NOMO-1 treated with DMSO at 0.1 percent for 48 hours (cell line): ENCODE data around the gene CYFIP1.

Source experiments
- DNase-seq: peaks from one replicate; lab custom pipeline; 2025; ENCODE audit not compliant: unreplicated experiment; lab: John Stamatoyannopoulos, UW

The CYFIP1 gene

GRCh38 chr15:22968366-22968765, 11.8 kb downstream of the CYFIP1 start:
- DNase-seq, result no peak

- no peak for DNase-seq
These were observed 12.9 kb downstream of the CYFIP1 start for GRCh38 chr15:22967084-22967770.

- DNase-seq, result no peak
These were observed 13.7 kb downstream of the CYFIP1 start for GRCh38 chr15:22966321-22967083.

- DNase-seq, result no peak
These were observed 16.5 kb downstream of the CYFIP1 start for GRCh38 chr15:22963641-22964040.

GRCh38 chr15:22962611-22963010, 17.6 kb downstream of the CYFIP1 start:
- no peak for DNase-seq

GRCh38 chr15:22961762-22962161, 18.4 kb downstream of the CYFIP1 start:
- DNase-seq, result no peak

- no peak for DNase-seq
These were observed 19.6 kb downstream of the CYFIP1 start for GRCh38 chr15:22960556-22960955.

- no peak for DNase-seq
These were observed 20.0 kb downstream of the CYFIP1 start for GRCh38 chr15:22960126-22960525.

GRCh38 chr15:22959321-22960101, 20.7 kb downstream of the CYFIP1 start:
- no peak for DNase-seq

- no peak for DNase-seq
These were observed 21.5 kb downstream of the CYFIP1 start for GRCh38 chr15:22958487-22959280.

GRCh38 chr15:22956978-22957260, 23.2 kb downstream of the CYFIP1 start:
- DNase-seq, result peak; percentile 90

- DNase-seq, result no peak
These were observed 23.8 kb downstream of the CYFIP1 start for GRCh38 chr15:22956257-22956977.

- peak; percentile 12 for DNase-seq
These were observed 24.5 kb downstream of the CYFIP1 start for GRCh38 chr15:22955544-22956119.

GRCh38 chr15:22954798-22955543, 25.2 kb downstream of the CYFIP1 start:
- DNase-seq, result no peak

- DNase-seq, result no peak
These were observed 25.8 kb downstream of the CYFIP1 start for GRCh38 chr15:22954326-22954725.

- DNase-seq, result no peak
These were observed 27.2 kb downstream of the CYFIP1 start for GRCh38 chr15:22952796-22953579.

- DNase-seq, result no peak
These were observed 28.5 kb downstream of the CYFIP1 start for GRCh38 chr15:22951381-22952280.

GRCh38 chr15:22951031-22951380, 29.2 kb downstream of the CYFIP1 start:
- DNase-seq, result no peak
